Umbilical cord (tissue), 2 donors: ENCODE results near the gene KLHL26. TPM values are rescaled to one million over a fixed set of nuclear protein-coding genes. Genes with fewer than 3 reads are reported as not detected.
"Not testable (repeated sequence)": the region's sequence is repeated elsewhere in the genome, so short reads cannot be mapped to it uniquely, and the experiment has no call there.

Source experiments
- DNase-seq: peaks from one replicate; pipeline ENCODE4 v3.0.0-alpha.2; 2015; ENCODE audit warnings: low spot score
- total RNA-seq: library from RNA; depleted of rRNA; stranded (reverse); fragments of >200 nt; gene quantifications from one replicate; pipeline ENCODE4 v1.2.3, GENCODE V29; 2014; ENCODE audit warnings: low replicate concordance; ENCODE audit not compliant: insufficient read depth

Gene KLHL26
- total RNA-seq, 1 donor from 2014 or later, result 4.6 TPM

DNA sequence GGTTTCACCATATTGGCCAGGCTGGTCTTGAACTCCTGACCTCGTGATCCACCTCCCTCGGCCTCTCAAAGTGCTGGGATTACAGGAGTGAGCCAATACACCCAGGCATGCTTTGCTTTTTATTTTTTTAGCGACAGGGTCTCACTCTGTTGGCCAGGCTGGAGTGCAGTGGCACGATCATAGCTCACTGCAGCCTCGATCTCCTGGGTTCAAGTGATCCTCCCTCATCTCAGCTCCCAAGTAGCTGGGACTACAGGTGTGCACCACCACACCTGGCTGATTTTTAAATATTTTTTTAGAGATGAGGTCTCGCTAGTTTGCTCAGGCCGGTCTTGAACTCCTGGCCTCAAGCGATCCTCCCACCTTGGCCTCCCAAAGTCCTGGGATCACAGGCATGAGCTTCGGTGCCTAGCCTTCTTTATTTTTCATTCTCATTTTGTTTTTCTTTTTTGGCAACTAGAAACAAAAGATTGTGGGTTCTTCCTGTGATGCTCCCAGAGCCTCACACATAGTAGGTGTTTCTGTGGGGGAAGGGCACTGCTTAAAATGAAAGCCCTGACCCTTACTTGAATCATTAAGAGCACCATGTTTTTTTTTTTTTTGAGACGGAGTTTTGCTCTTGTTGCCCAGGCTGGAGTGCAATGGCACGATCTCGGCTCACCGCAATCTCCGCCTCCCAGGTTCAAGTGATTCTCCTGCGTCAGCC, 36.0 kb upstream of the KLHL26 start:
- DNase-seq, result not testable (repeated sequence)

DNA sequence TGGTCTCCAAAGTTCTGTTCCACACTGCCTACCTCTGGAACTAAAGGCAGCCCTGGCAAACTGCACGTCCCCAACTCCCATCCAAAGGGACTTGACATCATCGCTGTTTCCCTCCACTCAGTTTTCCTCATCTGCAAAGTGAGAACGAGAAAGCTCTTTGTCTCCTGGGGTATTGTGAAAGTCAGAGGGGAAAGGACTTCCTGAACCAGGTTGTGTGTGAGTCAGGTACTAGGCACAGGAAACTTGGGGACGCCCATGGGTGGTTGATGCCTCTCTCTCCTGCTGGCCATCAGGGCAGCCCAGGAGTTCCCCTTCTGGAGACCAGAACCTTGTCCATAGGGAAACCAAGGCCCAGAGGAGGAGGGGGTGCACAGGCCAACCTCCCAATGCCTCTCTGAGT, 35.0 kb upstream of the KLHL26 start:
- DNase-seq, result no peak

DNA sequence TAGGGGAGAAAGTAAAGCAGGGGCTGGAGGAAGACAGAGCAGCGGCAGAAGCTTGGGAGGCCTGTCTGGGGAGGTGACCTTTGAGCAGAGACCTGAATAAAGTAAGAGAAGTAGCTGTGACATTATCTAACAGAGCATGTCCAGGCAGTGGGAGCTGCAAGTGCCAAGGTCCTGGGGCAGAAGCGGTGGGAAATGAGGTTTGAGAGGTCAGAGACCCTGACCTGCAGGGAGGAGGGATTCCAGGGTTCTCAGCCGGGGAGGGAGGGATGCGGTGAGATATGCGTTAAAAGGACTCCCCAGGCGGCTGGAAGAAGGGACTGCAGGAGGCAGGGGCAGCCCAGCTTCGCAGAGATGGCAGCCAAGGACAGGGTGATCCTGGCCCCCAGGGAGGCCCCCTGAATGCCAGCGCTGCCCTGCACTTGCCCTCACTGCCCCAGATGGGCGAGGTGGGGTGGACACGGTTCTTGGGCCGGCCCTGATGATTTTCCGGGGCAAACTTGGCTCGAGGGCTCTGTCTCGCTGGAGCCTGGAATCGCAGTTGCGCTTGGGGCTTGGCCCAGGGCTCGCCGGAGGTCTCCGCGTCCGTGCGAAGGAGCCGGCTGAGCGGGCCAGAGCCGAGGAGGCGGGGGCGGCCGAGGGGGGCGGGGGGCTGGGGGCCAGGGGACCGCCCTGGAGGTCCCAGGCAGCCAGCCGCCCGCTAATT, 33.4 kb upstream of the KLHL26 start:
- no peak for DNase-seq

DNA sequence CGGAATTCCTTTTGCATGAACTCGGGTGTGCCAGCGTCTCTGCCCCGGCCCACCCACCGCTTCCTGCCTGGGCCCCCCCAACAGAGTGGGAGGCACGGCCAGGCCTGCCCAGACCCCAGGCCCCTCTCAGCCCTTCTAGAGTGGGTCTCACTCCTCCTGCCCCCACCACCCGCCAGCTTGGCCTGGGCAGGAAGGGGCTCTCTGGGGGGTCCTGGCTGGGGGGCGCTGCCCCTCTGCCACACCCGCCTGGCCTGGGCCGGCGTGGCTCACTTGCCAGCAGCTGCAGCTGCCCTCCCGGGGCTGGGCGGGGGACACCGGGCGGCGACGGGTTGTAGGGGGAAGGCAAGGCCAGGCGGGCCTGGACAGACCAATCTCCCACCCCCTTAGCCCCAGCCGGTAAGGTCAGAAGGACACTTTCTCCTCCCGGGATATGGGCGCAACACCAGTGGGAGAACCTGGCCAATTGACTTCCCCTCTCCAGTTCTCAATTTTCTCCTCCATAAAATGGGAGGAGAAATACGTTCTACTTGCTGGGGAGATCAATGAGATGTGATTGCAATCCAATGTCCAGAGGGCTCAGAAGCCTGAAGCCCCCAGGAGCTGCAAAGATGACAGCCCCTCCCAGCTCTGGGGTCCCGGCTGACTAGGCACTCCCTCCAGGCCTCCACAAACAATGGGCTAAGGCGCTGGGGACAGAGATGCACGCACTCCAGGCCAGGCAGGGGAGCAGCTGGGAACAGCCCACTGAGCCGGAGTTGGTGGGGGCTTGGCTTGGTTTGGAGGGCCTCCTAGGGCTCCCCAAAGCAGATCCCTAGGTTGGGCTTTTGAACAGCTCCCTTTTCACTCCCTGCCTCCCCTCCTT, 32.6 kb upstream of the KLHL26 start:
- DNase-seq, result no peak

DNA sequence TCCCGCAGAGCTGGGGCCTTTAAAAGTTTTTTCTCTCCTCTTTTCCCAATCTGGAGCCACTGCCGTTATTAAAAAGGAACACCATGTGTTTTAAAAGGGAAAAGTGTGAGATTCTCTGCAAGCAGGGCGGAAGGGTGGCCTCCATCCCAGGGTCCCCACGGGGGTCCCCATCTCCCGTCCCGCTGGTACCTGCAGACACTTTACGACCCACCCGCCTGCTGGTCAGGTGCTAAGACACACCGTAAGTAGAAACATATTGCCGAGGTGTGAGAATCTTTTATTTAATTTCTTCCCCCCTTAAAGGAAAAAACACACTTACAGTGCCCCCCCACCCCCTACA, 32.0 kb upstream of the KLHL26 start:
- no peak for DNase-seq

DNA sequence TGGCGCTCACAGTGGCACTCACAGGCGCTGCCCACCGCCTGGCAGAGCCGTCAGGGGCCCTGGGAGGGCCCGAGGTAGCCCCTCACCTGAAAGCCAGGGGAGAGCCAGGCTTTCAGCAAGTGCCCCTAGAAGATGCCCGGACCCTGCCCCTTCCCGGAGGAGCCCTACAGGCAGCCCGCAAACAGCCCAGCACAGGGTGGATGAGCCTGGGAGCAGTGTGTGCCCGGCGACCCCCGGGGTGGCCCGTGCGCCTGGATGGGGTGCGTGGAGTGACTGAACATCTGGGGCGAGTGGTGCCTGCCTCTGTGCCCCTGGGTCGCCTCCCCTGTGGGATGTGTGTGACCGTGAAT, 31.7 kb upstream of the KLHL26 start:
- no peak for DNase-seq

DNA sequence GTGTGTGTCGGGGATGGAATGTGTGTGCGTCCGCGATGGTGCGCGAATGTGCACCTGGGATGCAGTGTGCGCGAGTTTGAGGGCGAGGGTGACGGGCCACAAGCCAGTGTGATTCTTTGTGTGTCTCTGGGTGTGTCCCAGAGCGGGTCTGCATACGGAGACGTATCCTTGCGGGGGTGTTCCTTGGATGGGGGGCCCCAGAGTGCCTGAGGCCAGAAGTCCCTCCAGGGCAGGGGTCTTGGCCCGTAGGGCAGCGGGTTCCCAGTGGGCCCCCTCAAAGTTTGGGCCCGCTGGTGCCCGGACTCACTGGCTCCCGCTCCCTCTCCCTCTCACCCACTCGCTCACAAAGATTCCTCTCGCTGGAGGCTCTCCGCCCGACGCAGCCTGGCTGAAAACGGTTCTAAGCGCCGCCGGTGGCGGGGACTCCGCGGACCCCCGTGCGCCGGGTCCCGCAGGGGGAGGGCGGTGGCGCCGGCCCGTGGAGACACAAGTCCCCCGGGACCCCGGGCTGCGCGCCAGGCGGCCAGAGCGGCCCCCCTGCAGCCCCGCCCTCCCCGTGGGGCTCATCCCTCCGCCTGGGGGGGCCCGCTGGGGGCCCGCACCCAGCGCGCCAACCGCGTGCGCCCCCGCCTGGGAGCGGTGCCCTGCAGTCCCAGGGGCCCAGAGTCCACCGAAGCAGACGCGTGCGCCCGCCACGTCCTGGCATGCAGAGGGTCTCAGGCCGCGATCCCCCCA, 31.1 kb upstream of the KLHL26 start:
- no peak for DNase-seq

DNA sequence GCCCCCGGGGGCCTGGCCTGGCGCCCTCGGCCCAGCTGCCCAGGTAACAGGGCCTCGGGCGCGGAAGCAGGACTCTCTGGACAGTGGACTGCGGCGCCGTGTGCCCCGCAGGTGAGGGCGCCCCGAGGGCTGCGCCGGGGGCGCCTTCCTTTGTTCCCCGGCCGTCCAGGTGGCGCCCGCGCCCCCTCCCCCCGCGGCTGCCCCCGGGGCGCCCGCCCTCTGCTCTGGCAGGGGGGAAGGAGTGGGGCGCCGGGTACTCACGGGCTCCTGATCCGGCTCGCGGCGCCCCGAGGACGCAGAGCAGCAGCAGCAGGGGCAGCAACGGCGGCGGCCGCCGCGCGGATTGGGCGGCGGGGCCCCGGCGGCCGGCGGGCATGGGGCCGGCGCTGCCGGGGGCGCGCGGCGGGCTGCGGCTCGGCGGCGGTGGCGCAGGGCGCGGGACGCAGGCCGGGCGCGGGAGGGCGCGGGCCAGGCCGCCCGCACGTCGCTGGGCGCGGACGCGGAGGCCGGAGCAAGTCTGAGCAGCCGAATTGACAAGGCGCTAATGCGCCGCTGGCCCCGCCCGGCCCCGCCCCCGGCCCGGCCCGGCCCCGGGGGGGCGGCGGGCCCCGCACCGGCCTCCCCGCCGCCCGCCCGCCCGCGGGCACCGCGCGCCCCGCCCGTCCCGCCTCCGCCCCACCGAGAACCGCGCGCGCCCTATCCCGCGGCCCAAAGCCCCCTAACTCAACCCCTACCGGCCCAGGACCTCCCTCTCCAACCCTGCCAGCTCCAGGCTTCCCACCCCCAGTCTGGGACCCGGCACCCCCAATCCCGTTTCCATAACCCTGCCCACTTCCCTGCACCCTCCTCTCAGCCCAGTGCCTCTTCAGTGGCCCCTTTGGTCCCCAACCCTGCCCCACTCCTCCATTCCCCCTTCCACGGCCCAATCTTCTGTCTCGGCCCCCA, 30.3 kb upstream of the KLHL26 start, which contains the start of gene CRLF1:
Gene CRLF1 (minus strand): TSS at position 519 of the 945 bp plus-strand sequence. CDS start 143 bp downstream, at position 376.
- no peak for DNase-seq

DNA sequence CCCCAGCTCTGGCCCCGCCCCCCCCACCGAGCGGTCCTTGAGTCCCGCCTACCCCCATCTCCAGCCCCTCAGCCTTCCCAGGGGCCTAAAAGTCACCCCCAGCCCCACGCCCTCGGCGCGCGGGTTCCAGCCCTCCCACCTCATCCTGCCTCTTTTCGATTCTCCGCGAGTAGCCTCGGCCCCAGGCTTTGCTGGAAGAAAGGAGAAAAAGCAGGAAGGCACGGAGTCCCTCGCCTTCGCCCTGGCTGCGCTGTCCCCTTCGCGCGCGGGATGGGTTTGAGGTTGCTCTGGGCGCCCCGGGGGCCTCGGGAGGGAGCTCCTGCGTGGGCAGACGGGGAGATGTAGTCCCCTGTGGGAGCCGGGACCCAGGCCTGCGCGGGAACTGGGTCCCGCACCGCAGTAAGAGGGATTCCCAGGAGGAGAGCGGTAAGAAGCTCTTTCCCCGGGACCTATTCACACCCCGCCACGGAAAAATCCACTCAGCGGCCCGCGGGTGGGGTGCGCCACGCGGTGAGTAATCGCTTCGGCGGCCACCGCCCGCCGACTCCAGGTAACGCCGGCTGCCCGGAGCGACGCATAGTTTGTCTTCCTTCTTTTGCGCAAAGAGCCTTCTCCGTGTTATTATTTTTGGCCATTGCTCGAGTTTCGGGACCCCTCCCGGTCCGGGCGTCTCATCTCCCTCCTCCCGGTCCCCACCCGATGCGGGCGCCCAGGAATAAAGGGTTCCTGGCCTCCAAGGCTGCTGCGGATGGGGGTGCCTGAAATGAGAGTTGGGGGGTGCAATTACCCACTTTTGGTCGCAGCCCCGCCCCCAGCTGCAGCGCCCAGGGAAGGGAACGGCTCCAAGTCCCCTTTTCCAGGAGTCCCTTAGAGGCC, 29.4 kb upstream of the KLHL26 start:
- DNase-seq, result no peak

DNA sequence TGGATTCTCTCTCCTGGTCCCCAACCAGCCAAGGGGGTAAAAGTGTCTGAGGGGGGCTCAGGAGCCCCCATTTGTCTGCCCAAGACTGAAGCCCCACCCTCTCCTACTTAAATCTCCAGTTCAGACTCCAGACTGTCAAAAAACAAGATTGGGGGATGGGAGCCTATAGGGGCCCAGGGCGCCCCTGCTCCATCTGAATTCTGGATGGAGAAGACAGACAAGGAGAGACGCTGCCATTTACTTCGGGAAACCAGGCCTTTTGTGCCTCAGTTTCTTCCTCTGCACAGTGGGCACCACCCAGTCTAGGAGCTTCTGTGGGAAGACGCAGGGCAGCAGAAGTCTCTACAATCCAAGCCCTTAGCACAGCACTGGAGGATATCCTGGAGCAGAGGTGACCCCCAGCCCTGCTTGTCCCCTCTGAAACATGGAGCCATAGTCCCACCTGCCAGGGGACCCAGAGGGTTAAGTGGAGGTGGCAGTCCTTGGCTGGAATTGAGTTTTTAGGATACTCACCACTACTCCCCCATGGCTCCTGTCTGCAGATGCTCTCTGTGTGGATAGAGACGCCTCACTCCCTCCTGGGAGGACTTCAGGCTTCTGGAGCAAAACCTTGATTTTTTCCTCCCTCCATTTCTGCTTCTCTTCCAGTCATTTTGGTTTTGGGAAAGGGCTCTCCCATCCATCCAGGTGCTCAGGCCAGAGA, 28.6 kb upstream of the KLHL26 start:
- no peak for DNase-seq

DNA sequence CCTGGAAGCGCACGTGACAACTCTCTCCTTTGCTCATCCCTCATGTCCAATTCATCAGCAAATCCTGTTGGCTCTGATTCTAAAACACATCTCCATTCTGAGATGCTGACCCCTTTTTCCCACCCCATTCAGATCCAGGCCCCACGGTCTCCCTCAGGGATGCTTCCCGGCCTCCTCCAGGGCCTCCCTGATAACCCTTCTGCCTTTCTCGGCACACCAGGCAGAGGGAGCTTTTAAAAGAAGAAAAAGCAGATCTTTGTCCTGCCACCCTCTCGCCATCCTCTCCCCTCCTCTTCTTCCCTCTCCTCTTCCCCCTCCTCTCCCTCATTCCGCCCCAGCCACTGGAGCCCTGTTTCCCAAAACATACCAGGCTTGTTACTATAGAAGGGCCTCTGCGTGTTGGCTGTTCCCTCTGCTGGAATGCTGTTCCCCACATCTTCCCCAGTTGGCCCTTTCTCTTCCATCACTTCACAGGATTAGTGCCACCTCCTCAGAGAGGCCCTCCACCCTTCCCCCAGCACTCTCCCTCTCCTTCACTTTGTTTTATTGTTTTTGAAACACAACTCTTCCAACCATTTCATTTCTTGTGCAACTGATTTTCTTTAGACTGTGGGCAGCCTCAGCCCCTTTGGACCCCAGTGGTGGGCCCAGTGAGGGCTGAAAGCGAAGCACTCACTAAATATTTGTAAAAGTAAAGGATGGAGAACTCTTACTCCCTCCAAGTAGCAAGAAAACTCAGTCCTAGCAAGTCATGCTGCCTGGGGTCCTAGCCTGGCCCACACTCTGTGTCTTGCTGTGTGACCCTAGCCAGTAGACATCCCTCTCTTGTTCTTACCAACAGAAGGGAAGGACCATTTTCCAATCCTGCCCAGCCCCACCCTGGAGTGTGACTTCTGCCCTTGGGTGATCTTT, 27.8 kb upstream of the KLHL26 start:
- no peak for DNase-seq

DNA sequence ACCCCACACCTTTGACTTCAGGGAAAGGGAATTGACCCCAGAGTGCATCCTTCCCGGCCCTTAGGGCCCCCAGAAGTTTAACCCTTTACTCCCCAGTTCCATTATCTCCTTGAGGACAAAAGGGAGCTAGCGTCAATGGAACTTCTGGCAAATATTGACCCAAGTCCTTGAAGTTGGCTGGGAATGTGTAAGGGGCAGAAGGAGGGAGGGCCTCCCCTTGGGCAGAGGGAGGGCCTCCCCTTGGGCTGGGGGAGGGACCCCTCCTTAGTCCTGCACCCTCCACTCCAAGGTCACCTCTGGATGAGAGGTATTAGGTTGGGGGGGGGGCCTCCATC, 27.1 kb upstream of the KLHL26 start:
- DNase-seq, result no peak

DNA sequence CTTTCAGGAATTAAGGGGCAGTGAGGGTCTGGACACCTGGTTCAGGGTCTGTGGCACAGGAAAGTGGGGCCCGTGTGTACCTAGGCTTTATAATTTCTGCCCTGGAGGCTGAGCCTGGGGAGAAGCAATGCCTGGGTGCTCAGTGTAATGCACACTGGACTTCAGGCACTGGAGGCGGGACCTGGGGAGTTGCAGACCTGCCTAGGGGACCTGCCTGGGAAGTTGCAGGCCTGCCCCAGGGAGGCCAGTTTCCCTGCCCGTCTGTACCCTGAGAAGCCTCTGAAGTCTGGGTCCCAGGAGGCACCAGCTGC, 26.6 kb upstream of the KLHL26 start:
- DNase-seq, result no peak

DNA sequence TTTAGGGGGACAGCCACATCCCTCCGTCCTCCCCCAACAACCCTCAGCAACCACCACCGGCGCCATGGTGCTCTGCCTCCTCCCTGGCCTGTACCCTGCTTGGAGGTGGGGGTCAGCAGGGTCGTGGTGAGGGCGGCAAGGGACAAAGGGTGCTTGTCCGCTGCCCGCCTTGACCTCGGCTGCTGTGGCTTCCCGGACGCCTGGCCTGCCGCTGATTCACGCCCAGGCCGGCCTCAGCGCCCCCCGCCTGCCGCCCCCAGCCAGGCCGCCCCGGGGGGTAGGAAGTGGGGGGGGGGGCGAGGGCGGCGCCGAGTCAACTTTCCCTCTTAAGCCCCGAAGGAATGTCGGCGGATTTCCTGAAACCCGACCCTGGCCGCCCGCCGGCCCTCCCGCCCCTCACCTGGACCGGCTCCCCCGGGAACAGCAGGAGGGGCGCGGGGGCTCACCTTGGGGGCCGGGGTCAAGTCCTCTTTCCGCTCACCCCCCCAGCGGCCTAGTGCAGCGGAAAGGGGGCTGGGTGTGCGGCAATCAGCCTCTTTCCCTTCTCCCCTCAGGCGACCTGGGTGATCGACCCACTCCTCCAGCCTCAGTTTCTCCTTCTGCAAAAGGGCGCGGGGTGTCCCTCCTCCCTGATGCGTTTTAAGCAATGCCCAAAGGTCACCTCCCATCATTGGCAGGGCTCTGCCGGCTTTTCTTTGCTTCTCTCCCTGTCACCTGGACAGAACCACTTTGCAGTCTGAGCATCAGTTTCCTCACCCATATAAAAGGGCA, 26.1 kb upstream of the KLHL26 start:
- no peak for DNase-seq

DNA sequence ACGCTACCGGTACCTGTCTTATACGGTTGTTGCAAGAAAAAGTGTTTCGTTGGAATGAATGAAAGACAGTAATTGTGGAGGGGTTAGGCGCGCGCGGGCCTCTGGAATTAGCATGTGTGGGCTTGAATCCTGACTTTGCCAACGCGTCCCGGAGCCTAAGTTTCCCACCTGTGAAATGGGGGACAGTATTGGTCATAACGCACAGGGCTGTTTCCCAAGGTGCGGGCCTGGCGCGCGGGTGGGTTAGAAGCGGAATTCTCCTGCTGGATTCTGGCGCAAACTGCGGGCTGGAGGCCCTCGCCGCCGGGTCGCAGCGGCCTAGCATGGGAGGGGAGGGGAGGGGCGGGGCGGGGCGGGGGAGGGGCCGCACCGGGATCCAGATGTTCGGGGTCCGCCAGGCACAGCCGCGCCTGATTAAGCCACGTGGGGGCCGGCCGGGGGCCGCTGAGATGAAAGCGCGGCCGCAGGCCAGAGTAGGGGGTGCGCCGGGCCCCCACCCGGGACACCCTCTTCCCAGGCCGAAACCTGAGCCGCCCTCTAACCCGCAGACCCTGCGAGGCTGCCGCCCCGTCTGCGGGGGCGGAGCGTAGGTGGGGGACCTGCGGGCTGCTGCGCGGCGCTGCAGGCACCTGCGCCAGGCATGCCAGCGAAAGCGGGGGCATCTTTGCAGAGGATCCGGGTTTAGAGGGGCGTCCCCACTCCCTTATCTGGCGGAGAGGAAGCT, 25.3 kb upstream of the KLHL26 start:
- no peak for DNase-seq

DNA sequence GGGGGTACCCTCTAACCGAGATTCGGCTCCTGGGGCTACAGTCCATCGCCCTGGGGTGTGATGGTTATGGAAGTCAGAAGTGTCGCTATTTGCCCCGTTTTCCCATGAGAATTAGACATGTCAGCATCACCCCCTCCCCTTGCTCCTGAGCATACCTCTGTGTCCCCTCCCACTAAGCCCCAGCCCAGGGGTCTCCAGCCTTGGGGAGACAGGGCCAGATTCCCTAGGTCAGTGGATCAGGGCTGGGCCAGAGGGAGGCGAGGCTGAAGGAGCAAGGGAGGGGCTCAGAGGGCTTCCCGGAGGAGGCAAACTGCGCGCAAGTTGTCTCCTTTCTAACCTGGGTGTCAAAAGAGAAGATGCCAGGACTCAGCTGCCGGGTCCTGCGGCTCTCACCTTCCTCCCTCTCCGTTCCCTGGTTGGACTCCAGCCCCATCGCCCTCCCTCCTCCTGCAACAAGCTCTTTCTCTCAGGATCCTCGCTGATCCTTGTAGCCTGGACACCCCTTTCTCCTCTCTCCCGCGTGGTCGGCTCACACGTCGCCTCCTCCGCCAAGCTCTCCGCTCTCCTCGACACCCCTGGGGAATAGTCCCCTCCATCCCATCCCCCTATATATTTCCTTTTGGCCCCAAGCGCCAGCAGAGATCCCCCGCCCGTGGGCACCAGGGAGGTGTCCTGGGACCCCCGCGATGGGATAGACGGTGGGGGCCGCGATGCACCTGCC, 24.6 kb upstream of the KLHL26 start:
- DNase-seq, result no peak
